Frontal cortex (tissue), 4 donors: ENCODE results near the gene SRCAP. TPM values are rescaled to one million over a fixed set of nuclear protein-coding genes. Genes with fewer than 3 reads are reported as not detected.

Experiments used
- DNase-seq, 2 donors: peaks; one replicate each; pipeline ENCODE4 v3.0.0; 2012; ENCODE audit warnings: low spot score in 2 of 2
- FAIRE-seq: peaks from 2 replicates; lab custom pipeline; 2012; peaks lifted over from hg19 to GRCh38; lab: Jason Lieb, UNC
- small RNA-seq: library from RNA; depleted of rRNA; stranded (forward); fragments of <200 nt; gene quantifications from one replicate; pipeline ENCODE3, GENCODE V24; 2014
- total RNA-seq: library from RNA; depleted of rRNA; stranded (reverse); fragments of >200 nt; gene quantifications from one replicate; pipeline ENCODE4 v1.2.3, GENCODE V29; 2014
- donor health status: control.
- donor health status: control.
- donor health status: control.

SRCAP gene
- total RNA-seq, 1 donor from 2014 or later = 14.3 TPM

DNA sequence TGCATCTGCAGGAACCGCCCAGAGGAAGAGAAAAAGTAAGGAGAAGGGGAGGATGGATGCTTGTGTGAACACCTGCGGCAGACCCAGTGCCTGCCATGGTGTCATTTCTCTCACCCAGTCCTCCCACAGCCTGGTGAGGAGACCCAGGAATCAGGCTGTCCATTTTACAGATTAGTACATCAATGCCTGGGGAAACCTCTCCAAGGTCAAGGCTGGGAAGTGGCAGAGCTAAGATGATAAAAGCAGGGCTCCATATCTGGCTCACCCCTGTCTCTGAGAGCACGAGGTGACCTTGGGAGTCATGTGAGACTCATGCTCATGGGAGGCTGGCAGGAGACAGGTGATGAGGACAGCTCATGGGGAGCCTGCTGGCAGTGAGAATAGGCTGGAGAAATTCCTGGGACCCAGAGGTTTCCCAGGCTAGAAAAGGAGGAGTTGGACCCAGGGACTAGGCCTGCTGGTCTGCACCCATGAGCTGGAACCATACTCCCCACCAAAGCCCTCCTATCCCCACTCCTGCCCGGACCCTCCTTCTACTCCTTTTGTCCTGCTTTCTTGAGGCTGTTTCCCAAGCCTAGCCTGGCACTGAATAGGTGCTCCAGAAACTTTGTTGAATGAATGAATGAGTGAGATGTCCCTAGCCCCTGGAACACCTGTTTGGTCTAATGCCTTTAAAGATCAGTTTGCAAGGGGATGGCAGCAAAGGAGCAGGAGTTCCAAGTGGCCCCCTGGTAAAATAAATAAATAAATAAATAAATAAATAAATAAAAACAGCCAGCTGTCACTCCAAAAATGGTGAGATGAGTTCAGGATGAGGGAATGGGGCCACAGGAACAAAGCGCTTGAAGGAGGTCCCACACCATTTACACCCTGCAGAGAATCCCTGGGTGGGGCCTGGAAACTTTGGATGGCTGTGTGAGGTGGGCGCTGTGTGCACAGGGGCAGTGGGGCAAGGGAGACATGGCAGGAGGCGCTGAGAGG is 86.4 kb downstream of the SRCAP start:
- DNase-seq (no peak), FAIRE-seq (no peak)

GRCh38 chr16:30786115-30786935 is 87.4 kb downstream of the SRCAP start:
- FAIRE-seq = no peak
- peak; percentile 59 to 74 for DNase-seq

DNA sequence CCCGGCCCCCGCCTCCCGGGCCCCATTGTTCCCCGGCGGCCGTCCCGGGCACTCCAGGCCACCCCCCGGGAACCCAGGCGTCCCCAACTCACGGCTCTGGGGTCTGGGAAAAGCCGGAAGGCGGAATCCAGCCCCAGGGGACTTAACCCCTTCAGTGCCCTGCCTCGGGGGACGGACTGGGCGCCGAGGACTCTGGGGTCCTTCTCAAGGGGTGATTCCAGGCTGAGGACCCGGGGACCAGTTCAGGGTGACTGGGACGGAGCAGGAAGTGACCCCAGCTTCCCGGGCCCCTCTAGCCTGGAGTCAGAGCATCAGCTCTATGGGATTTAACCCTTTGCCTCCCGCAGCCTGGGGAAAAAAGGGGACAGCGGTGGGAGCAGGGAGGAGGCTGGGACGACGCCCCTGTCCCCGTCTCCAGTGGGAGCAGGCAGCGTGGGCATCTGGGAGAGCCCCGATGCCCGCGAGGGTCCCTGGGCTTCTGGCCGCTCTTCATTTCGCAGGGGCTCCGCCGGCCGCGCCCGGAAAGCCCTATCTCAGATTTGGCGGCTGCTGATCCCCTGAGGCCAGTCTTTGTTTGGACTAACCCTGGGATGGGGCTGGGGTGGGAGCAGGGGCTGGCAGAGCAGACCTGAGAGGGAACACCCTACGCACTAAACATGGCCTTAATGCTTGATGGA is 88.1 kb downstream of the SRCAP start, which contains the start of gene ZNF629:
Gene ZNF629 (minus strand): TSS at position 270 of the 677 bp plus-strand sequence. CDS start 2,723 bp downstream, outside the sequence.
- DNase-seq = peak; percentile 95
- FAIRE-seq = no peak

DNA sequence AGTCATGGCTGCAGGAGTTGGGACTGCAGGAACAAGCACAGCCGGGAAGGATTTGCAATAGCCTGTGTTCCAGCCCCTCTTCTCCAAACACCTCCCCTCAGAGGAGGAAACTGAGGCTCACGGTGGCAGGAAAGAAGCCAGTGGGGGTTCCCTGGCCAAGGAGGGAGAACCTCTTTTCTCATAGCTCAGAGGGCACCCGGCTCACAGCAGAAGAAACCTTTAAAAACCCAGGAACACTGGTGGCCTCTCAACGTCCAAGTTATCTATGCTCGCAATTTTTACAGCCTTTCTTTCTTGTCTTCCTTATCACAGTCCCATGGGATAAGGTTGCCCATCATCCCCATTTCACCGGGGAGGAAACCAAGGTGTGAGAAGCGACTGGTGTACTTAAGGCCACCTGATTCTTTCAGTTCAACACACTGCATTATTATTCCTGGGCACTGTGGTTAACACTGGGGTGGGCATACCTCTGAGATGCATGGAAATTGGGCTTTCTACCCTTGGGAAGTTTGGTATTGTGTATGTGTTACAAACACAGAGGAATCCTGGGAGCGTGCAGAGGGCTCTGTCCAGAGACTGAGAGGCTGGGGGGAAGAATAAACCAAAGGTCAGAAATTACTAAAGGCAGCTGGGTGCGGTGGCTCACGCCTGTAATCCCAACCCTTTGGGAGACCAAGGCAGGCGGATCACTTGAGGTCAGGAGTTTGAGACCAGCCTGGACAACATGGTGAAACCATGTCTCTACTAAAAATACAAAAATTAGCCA is 88.8 kb downstream of the SRCAP start:
- no peak for DNase-seq
- no peak for FAIRE-seq

Small RNAs within 50 kb of the gene (small RNA-seq; reads per million reads assigned to genes)
- not detected for gene RNU6-1043P
- gene RNU6-416P = not detected
- gene SNORA30 = 0.46 reads per million, percentile 34 among the genes with 10 or more reads in this experiment

Other genes starting within 250 kb of the SRCAP start
- 0.82 TPM for gene ITGAL, start 226.4 kb upstream of the SRCAP start, total RNA-seq
- gene ZNF768, start 172.6 kb upstream of the SRCAP start, total RNA-seq = 25.7 TPM
- 15.1 TPM for gene ZNF747, start 164.3 kb upstream of the SRCAP start, total RNA-seq
- gene ZNF764, start 140.8 kb upstream of the SRCAP start, total RNA-seq = 6.1 TPM
- 7.3 TPM for gene ZNF688, start 127.5 kb upstream of the SRCAP start, total RNA-seq
- gene ZNF785, start 113.5 kb upstream of the SRCAP start, total RNA-seq = 18.3 TPM
- gene ZNF689, start 88.8 kb upstream of the SRCAP start, total RNA-seq = 9.0 TPM
- gene PRR14, start 48.2 kb upstream of the SRCAP start, total RNA-seq = 7.3 TPM
- 8.2 TPM for gene FBRS, start 40.7 kb upstream of the SRCAP start, total RNA-seq
- 8.6 TPM for gene PHKG2, start 49.3 kb downstream of the SRCAP start, total RNA-seq
- 3.3 TPM for gene CFAP119, start 62.9 kb downstream of the SRCAP start, total RNA-seq
- 90.1 TPM for gene RNF40, start 63.2 kb downstream of the SRCAP start, total RNA-seq
- 11.4 TPM for gene ZNF629, start 88.0 kb downstream of the SRCAP start, total RNA-seq
- 41.6 TPM for gene BCL7C, start 194.9 kb downstream of the SRCAP start, total RNA-seq
- gene CTF1, start 197.4 kb downstream of the SRCAP start, total RNA-seq = 0.41 TPM
- gene FBXL19, start 224.4 kb downstream of the SRCAP start, total RNA-seq = 66.4 TPM
- 4.1 TPM for gene ORAI3, start 249.9 kb downstream of the SRCAP start, total RNA-seq